H9 (cell line): ENCODE measurements around the gene LLGL2. TPM values are rescaled to one million over a fixed set of nuclear protein-coding genes. Genes with fewer than 3 reads are reported as not detected.

Experiments used
- DNase-seq: peaks from one replicate; pipeline ENCODE4 v3.0.0-alpha.2; 2017
- H2AFZ ChIP-seq: one replicate; pipeline ENCODE4 v1.6.1; 2013; ENCODE audit warnings: mild to moderate bottlenecking, low read length, control low read depth, moderate library complexity
- H2AK5ac ChIP-seq: 2 replicates; pipeline ENCODE4 v1.6.1; 2013; ENCODE audit warnings: low read length, control low read depth, mixed read lengths; ENCODE audit not compliant: insufficient read length
- H2BK120ac ChIP-seq: one replicate; pipeline ENCODE4 v1.6.1; 2013; ENCODE audit warnings: low read depth, mild to moderate bottlenecking, low read length, control low read depth, inconsistent platforms; ENCODE audit not compliant: poor library complexity, severe bottlenecking
- H2BK12ac ChIP-seq: 2 replicates; pipeline ENCODE4 v1.6.1; 2013; ENCODE audit warnings: low read length, control low read depth, mixed read lengths, low read depth; ENCODE audit not compliant: insufficient read length
- H2BK15ac ChIP-seq: 2 replicates; pipeline ENCODE4 v1.6.1; 2013; ENCODE audit warnings: low read depth, low read length, control low read depth
- H2BK20ac ChIP-seq: one replicate; pipeline ENCODE4 v1.6.1; 2013; ENCODE audit warnings: low read depth, mild to moderate bottlenecking, low read length, control low read depth, inconsistent platforms; ENCODE audit not compliant: poor library complexity, severe bottlenecking
- H2BK5ac ChIP-seq: 2 replicates; pipeline ENCODE4 v1.6.1; 2013; ENCODE audit warnings: low read length, control low read depth, mixed read lengths; ENCODE audit not compliant: insufficient read length
- H3K14ac ChIP-seq: 2 replicates; pipeline ENCODE4 v1.6.1; 2013; ENCODE audit warnings: low read length, control low read depth; ENCODE audit not compliant: insufficient read depth
- H3K18ac ChIP-seq: 2 replicates; pipeline ENCODE4 v1.6.1; 2013; ENCODE audit warnings: low read depth, mild to moderate bottlenecking, mixed read lengths, low read length, control low read depth; ENCODE audit not compliant: insufficient read length
- H3K23ac ChIP-seq: 2 replicates; pipeline ENCODE4 v1.6.1; 2013; ENCODE audit warnings: low read length, control low read depth, mixed read lengths, low read depth; ENCODE audit not compliant: insufficient read length
- H3K23me2 ChIP-seq: 2 replicates; pipeline ENCODE4 v1.6.1; 2013; ENCODE audit warnings: low read depth, mild to moderate bottlenecking, mixed read lengths, low read length, control low read depth; ENCODE audit not compliant: insufficient read length, poor library complexity, severe bottlenecking
- H3K27ac ChIP-seq: 2 replicates; pipeline ENCODE4 v1.5.1; 2013; ENCODE audit warnings: low read length, control low read depth, mixed read lengths, low read depth; ENCODE audit not compliant: insufficient read length
- H3K27me3 ChIP-seq: 2 replicates; pipeline ENCODE4 v1.6.1; 2013; ENCODE audit warnings: low read length, control low read depth, inconsistent platforms; ENCODE audit not compliant: insufficient read depth
- H3K4ac ChIP-seq: 2 replicates; pipeline ENCODE4 v1.6.1; 2013; ENCODE audit warnings: low read depth, mild to moderate bottlenecking, control low read depth, inconsistent platforms, low read length, moderate library complexity
- H3K4me1 ChIP-seq: 2 replicates; pipeline ENCODE4 v1.6.1; 2013; ENCODE audit warnings: low read length, control low read depth, inconsistent platforms; ENCODE audit not compliant: insufficient read depth
- H3K4me2 ChIP-seq: 2 replicates; pipeline ENCODE4 v1.6.1; 2013; ENCODE audit warnings: low read length, control low read depth, mixed read lengths; ENCODE audit not compliant: insufficient read length, insufficient read depth
- H3K56ac ChIP-seq: 2 replicates; pipeline ENCODE4 v1.6.1; 2013; ENCODE audit warnings: low read depth, mild to moderate bottlenecking, mixed read lengths, low read length, control low read depth; ENCODE audit not compliant: insufficient read length
- H3K79me1 ChIP-seq: 2 replicates; pipeline ENCODE4 v1.6.1; 2013; ENCODE audit warnings: low read depth, mild to moderate bottlenecking, moderate library complexity, low read length, control low read depth, inconsistent platforms; ENCODE audit not compliant: insufficient read depth, poor library complexity, severe bottlenecking
- H3K79me2 ChIP-seq: 2 replicates; pipeline ENCODE4 v1.6.1; 2013; ENCODE audit warnings: low read length, control low read depth, inconsistent platforms; ENCODE audit not compliant: insufficient read depth
- H3K9ac ChIP-seq: 2 replicates; pipeline ENCODE4 v1.6.1; 2013; ENCODE audit warnings: low read length, control low read depth, mixed read lengths; ENCODE audit not compliant: insufficient read length; ENCODE audit errors: extremely low read depth
- H3K9me3 ChIP-seq: one replicate; pipeline ENCODE4 v1.6.1; 2013; ENCODE audit warnings: low read depth, low read length, inconsistent platforms; ENCODE audit not compliant: control insufficient read depth
- H3T11ph ChIP-seq: one replicate; pipeline ENCODE4 v1.6.1; 2013; ENCODE audit warnings: mild to moderate bottlenecking, low read length, control low read depth, inconsistent platforms
- H4K20me1 ChIP-seq: one replicate; pipeline ENCODE4 v1.6.1; 2013; ENCODE audit not compliant: control insufficient read depth, insufficient read length, insufficient read depth
- H4K5ac ChIP-seq: 2 replicates; pipeline ENCODE4 v1.6.1; 2013; ENCODE audit warnings: low read depth, mild to moderate bottlenecking, mixed read lengths, low read length, control low read depth; ENCODE audit not compliant: insufficient read length
- H4K8ac ChIP-seq: replicated peaks from 2 replicates; pipeline ENCODE4 v1.6.1; 2013; ENCODE audit warnings: low read length, control low read depth, mixed read lengths, low read depth; ENCODE audit not compliant: insufficient read length
- H4K91ac ChIP-seq: 2 replicates; pipeline ENCODE4 v1.6.1; 2013; ENCODE audit warnings: low read depth, mild to moderate bottlenecking, moderate library complexity, mixed read lengths, low read length, control low read depth; ENCODE audit not compliant: insufficient read length
- H3K27ac Mint-ChIP-seq, 3 experiments: 2 replicates in 2 of 3; 3 replicates in 1 of 3; pipeline ENCODE4 v1.8.0; 2020 to 2021; ENCODE audit warnings: mixed read lengths in 3 of 3, mild to moderate bottlenecking in 1 of 3, moderate library complexity in 1 of 3
- H3K27me3 Mint-ChIP-seq: 2 replicates; pipeline ENCODE4 v1.8.0; 2021; ENCODE audit warnings: low read depth, mild to moderate bottlenecking, moderate library complexity, mixed read lengths
- H3K36me3 Mint-ChIP-seq, 3 experiments: 2 replicates in 2 of 3; 3 replicates in 1 of 3; pipeline ENCODE4 v1.8.0; 2020 to 2021; ENCODE audit warnings: low read depth in 3 of 3, mixed read lengths in 3 of 3; ENCODE audit not compliant: insufficient read depth in 1 of 3
- H3K4me1 Mint-ChIP-seq, 2 experiments: 2 replicates each; pipeline ENCODE4 v1.8.0; 2020; ENCODE audit warnings: mixed read lengths in 2 of 2
- H3K4me3 Mint-ChIP-seq, 2 experiments: 2 replicates in 1 of 2; 3 replicates in 1 of 2; pipeline ENCODE4 v1.8.0; 2020 to 2021; ENCODE audit warnings: mild to moderate bottlenecking in 2 of 2, mixed read lengths in 2 of 2, moderate library complexity in 1 of 2
- H3K9me3 Mint-ChIP-seq, 2 experiments: 2 replicates in 1 of 2; 3 replicates in 1 of 2; pipeline ENCODE4 v1.8.0; 2020; ENCODE audit warnings: mild to moderate bottlenecking in 2 of 2, mixed read lengths in 2 of 2, moderate library complexity in 1 of 2
- CTCF ChIP-seq: fragments of 200-600 bp; sonication (generic); conservative IDR thresholded peaks from 3 replicates; pipeline ENCODE4 v1.8.0; 2021; ENCODE audit warnings: antibody characterized with exemption, mild to moderate bottlenecking
- WGBS: extraction: QIAGEN DNeasy Blood & Tissue Kit; methylation state at CpG from one replicate; pipeline ENCODE4 v1.1.7; 2013; ENCODE audit warnings: missing lambda C conversion rate, low lambda C conversion rate, mixed read lengths; ENCODE audit not compliant: insufficient read length; ENCODE audit errors: extremely low coverage; 5-methylcytosine and 5-hydroxymethylcytosine counted together
- total RNA-seq: library from RNA; stranded (reverse); gene quantifications from 2 replicates; pipeline ENCODE4 v1.2.1, GENCODE V29; 2021

Gene LLGL2
- total RNA-seq, 1 experiment from 2014 or later: 90.4 TPM

DNA sequence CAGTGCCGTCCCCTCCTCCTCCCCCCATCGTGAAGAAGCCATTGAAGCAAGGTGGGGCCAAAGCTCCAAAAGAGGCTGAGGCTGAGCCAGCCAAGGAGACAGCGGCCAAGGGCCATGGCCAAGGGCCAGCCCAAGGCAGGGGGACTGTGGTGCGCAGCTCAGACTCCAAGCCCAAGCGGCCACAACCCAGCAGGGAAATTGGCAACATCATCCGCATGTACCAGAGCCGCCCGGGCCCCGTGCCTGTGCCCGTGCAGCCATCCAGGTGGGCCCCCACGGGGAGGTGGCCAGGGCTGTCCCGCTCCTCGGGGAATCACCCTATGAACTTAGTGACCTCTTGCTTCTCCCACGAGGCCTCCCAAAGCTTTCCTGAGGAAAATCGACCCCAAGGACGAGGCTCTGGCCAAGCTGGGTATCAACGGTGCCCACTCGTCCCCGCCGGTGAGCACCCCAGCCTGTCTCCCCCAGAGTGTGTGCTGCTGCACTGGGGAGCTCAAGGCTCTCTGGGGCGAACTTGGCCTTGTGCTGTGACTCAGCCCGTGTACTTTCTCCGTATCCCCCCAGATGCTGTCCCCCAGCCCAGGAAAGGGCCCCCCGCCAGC, 91.1 kb downstream of the LLGL2 start:
- Histone ChIP-seq H3K9me3 (no peaks in the 10 kb centered on the region), H3K79me1 (no peaks in the 10 kb centered on the region), H2AK5ac (no peak overlapping the region), H2BK5ac (no peak overlapping the region), H3K23me2 (no peaks in the 10 kb centered on the region), H4K8ac (no peak overlapping the region), H2BK12ac (no peak overlapping the region), H2BK20ac (no peak overlapping the region), H2BK120ac (no peak overlapping the region), H3K4me1 (no peaks in the 10 kb centered on the region), H4K91ac (no peak overlapping the region), H3K23ac (no peak overlapping the region), H3K9ac (no peak overlapping the region), H3K79me2 (no peaks in the 10 kb centered on the region), H3K4ac (no peak overlapping the region), H2BK15ac (no peak overlapping the region), H3K27me3 (no peaks in the 10 kb centered on the region), H4K20me1 (no peaks in the 10 kb centered on the region), H4K5ac (no peak overlapping the region), H3K18ac (no peak overlapping the region), H3K4me2 (no peak overlapping the region), H3K14ac (no peak overlapping the region), H2AFZ (no peak overlapping the region), H3K56ac (no peak overlapping the region), H3K27ac (no peak overlapping the region), H3T11ph (no peak overlapping the region)
- H3K27me3 Mint-ChIP-seq: no peaks in the 10 kb centered on the region; the same call in 1 of the 2 replicates
- TF ChIP-seq CTCF: no peak
- no CpG with 5 or more reads among the region's 24 CpGs for WGBS
- H3K9me3 Mint-ChIP-seq: no peaks in the 10 kb centered on the region
- H3K4me3 Mint-ChIP-seq: no peak overlapping the region
- DNase-seq: no peak
- peaks cover 0 to 5% of the 10 kb centered on the region in 2 experiments; a peak in 1 of 4 replicates for H3K4me1 Mint-ChIP-seq
- H3K36me3 Mint-ChIP-seq: no peaks in the 10 kb centered on the region
- H3K27ac Mint-ChIP-seq: no peak overlapping the region
